GM13977 (cell line): ENCODE measurements around the gene RCOR1.

Experiments used
- DNase-seq: peaks from one replicate; pipeline ENCODE4 v3.0.0; 2012; ENCODE audit warnings: low spot score
- CTCF ChIP-seq: IDR thresholded peaks from 2 replicates; pipeline ENCODE4 v1.5.1; 2012; ENCODE audit warnings: mild to moderate bottlenecking, control low read depth; ENCODE audit not compliant: insufficient read depth; ENCODE audit errors: extremely low read depth, missing control alignments
- in situ Hi-C: fragments of 300-500 bp; cut with MboI; formaldehyde crosslinking; loops from one replicate; pipeline ENCODE4 v1.12.0; 2022; ENCODE audit warnings: low sequenced_read_pairs, low pct_unique_long_range_greater_than_20kb, mixed read lengths, inconsistent platforms; ENCODE audit not compliant: unreplicated experiment

Gene RCOR1

DNA sequence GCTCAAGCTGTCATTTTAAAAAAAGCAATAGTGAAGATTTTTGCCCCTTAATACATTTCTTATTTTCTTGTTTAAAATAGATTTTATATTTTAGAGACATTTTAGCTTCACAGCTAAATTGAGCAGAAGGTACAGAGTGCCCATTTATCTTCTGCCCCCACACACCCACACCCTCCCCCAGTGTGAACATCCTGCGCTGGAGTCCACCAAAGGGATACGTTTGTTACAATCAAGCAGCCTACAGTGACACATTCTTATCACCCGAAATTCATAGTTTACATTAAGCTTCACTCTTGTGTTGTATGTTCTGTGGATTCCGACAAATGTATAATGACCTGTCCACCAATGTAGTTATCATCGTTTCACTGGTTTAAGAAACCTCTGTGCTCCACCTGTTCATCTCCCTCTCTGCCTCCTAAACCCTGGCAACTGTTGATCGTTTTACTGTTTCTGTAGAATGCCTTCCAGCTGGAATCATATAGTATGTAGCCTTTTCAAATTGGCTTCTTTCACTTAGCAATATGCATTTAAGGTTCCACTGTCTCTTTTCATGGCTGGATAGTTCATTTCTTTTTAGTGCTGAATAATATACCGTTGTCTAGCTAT lies 93.8 kb downstream of the RCOR1 start:
- no peak for TF ChIP-seq CTCF
- DNase-seq = no peak
- in situ Hi-C loops = no loop called here

- in situ Hi-C loops = no loop called here
- TF ChIP-seq CTCF = no peak
- no peak for DNase-seq
Measured at GRCh38 chr14:102688290-102688689, 95.8 kb downstream of the RCOR1 start.

- no peak for DNase-seq
- TF ChIP-seq CTCF = no peak
- in situ Hi-C loops = loop anchor here (10.0 kb wide), 1 partner anchor 224 kb away; no protein-coding TSS in a partner anchor
Measured at GRCh38 chr14:102690509-102691286, 98.2 kb downstream of the RCOR1 start.

DNA sequence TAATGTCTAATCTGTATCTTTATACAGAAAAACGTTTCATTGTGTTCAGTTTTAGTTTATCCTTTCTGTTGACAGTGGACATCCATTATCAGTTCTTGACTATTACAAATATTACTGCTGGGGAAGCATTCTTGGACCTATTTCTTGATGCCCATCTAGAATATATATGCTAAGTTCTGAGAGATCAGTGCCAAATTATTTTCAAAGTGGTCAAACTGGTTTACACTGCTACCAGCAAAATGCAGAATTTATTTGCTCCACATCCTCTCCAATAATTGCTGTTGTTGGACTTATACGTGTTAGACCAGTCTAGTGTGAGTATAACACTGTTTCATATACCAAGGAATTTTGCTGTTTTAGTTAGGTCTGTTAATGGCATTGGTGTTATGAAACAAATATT lies 99.3 kb downstream of the RCOR1 start:
- no peak for TF ChIP-seq CTCF
- in situ Hi-C loops = loop anchor here (10.0 kb wide), 1 partner anchor 223 kb away; no protein-coding TSS in a partner anchor
- no peak for DNase-seq

DNA sequence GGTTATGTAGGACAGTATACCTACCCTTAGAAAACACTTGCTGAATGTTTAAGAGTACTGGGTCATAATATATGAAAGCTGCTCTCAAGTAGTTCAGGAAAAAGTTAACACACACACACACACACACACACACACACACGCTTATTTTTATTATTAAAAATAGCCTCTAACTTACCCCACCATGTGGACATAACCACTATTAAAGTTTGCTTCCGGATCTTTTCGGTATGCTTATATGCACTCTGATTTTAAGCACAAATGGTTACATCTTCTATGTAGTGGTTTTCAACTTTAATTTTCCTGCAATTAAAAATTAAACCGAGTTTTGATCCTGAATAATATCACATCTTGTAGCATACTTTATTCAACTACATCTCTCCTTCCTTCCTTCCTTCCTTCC lies 99.9 kb downstream of the RCOR1 start:
- no peak for DNase-seq
- in situ Hi-C loops = loop anchor here (10.0 kb wide), 1 partner anchor 222 kb away; no protein-coding TSS in a partner anchor
- no peak for TF ChIP-seq CTCF

- DNase-seq = no peak
- in situ Hi-C loops = loop anchor here (10.0 kb wide), 1 partner anchor 222 kb away; no protein-coding TSS in a partner anchor
- no peak for TF ChIP-seq CTCF
Measured at GRCh38 chr14:102693006-102693755, 100.7 kb downstream of the RCOR1 start.
